Muscle of leg (tissue), 11 donors: ENCODE results near the gene LIN28B. TPM values are rescaled to one million over a fixed set of nuclear protein-coding genes. Genes with fewer than 3 reads are reported as not detected.
A peak's percentile ranks its signal among the peaks of the same experiment; 100 is the strongest.
"Not testable (repeated sequence)": the region's sequence is repeated elsewhere in the genome, so short reads cannot be mapped to it uniquely, and the experiment has no call there.

Experiments used
- DNase-seq: peaks from one replicate; pipeline ENCODE4 v3.0.0; 2013
- H3K27ac ChIP-seq: one replicate; pipeline ENCODE4 v1.5.1; 2013; ENCODE audit warnings: mild to moderate bottlenecking, low read length, control low read depth
- H3K27me3 ChIP-seq: one replicate; pipeline ENCODE4 v1.6.1; 2013; ENCODE audit warnings: low read length; ENCODE audit not compliant: control insufficient read depth, insufficient read depth
- H3K36me3 ChIP-seq: one replicate; pipeline ENCODE4 v1.6.1; 2013; ENCODE audit warnings: low read length; ENCODE audit not compliant: control insufficient read depth, insufficient read depth
- H3K4me1 ChIP-seq: one replicate; pipeline ENCODE4 v1.6.1; 2013; ENCODE audit warnings: low read length; ENCODE audit not compliant: control insufficient read depth, insufficient read depth
- H3K4me3 ChIP-seq: one replicate; pipeline ENCODE4 v1.5.1; 2013; ENCODE audit warnings: low read length, control low read depth
- H3K9me3 ChIP-seq: replicated peaks from 2 replicates; pipeline ENCODE4 v1.6.1; 2013; ENCODE audit warnings: low read depth, low read length; ENCODE audit not compliant: control insufficient read depth
- WGBS: methylation state at CpG from one replicate; pipeline ENCODE4 v1.1.5; 2013; ENCODE audit warnings: missing lambda C conversion rate; ENCODE audit not compliant: insufficient coverage; 5-methylcytosine and 5-hydroxymethylcytosine counted together
- polyA plus RNA-seq, 8 donors: library from polyadenylated mRNA; unstranded; fragments of 120-200 nt; gene quantifications; one replicate each; pipeline versions ENCODE4 v1.2.1 to v1.2.3, GENCODE V29; 2013; ENCODE audit warnings: inconsistent platforms in 1 of 8, low replicate concordance in 1 of 8; ENCODE audit not compliant: insufficient read length in 8 of 8, insufficient read depth in 1 of 8
- total RNA-seq: library from RNA; stranded (reverse); fragments of 120-200 nt; gene quantifications from one replicate; pipeline ENCODE4 v1.2.4, GENCODE V29; 2013

LIN28B gene
- total and polyA plus RNA-seq, 9 donors: 0.04 to 0.12 (median 0.09) TPM

GRCh38 chr6:105058846-105059245, 101.9 kb downstream of the LIN28B start:
- no CpG with 5 or more reads among the region's 4 CpGs for WGBS
- no peak for DNase-seq
- H3K36me3 ChIP-seq: no peaks in the 10 kb centered on the region
- H3K27me3 ChIP-seq: no peaks in the 10 kb centered on the region
- H3K4me1 ChIP-seq: no peaks in the 10 kb centered on the region
- H3K9me3 ChIP-seq: no peaks in the 10 kb centered on the region
- H3K27ac ChIP-seq: no peak overlapping the region
- no peak overlapping the region for H3K4me3 ChIP-seq

GRCh38 chr6:105066233-105066632, 109.3 kb downstream of the LIN28B start:
- no peak overlapping the region for H3K27ac ChIP-seq
- H3K4me3 ChIP-seq: no peak overlapping the region
- WGBS: no CpG with 5 or more reads among the region's 3 CpGs
- H3K9me3 ChIP-seq: no peaks in the 10 kb centered on the region
- no peak for DNase-seq
- no peaks in the 10 kb centered on the region for H3K36me3 ChIP-seq
- H3K27me3 ChIP-seq: no peaks in the 10 kb centered on the region
- no peaks in the 10 kb centered on the region for H3K4me1 ChIP-seq

- DNase-seq: no peak
- Histone ChIP-seq H3K27ac (no peak overlapping the region), H3K4me1 (no peaks in the 10 kb centered on the region), H3K9me3 (no peaks in the 10 kb centered on the region), H3K36me3 (no peaks in the 10 kb centered on the region), H3K27me3 (no peaks in the 10 kb centered on the region), H3K4me3 (no peak overlapping the region)
- WGBS: no CpG with 5 or more reads among the region's 3 CpGs
These were observed 109.9 kb downstream of the LIN28B start for GRCh38 chr6:105066836-105067235.

- no peaks in the 10 kb centered on the region for H3K27me3 ChIP-seq
- no peaks in the 10 kb centered on the region for H3K4me1 ChIP-seq
- no peak overlapping the region for H3K27ac ChIP-seq
- WGBS: no CpG with 5 or more reads among the region's 1 CpG
- no peak overlapping the region for H3K4me3 ChIP-seq
- no peaks in the 10 kb centered on the region for H3K9me3 ChIP-seq
- DNase-seq: no peak
- no peaks in the 10 kb centered on the region for H3K36me3 ChIP-seq
These were observed 110.4 kb downstream of the LIN28B start for GRCh38 chr6:105067329-105067728.

- no peak overlapping the region for H3K27ac ChIP-seq
- no peaks in the 10 kb centered on the region for H3K9me3 ChIP-seq
- H3K27me3 ChIP-seq: no peaks in the 10 kb centered on the region
- H3K4me3 ChIP-seq: no peak overlapping the region
- no peaks in the 10 kb centered on the region for H3K36me3 ChIP-seq
- no peaks in the 10 kb centered on the region for H3K4me1 ChIP-seq
- WGBS: no CpG with 5 or more reads among the region's 2 CpGs
- no peak for DNase-seq
These were observed 111.5 kb downstream of the LIN28B start for GRCh38 chr6:105068407-105068806.

GRCh38 chr6:105069821-105070445, 113.0 kb downstream of the LIN28B start:
- H3K27me3 ChIP-seq: no peaks in the 10 kb centered on the region
- no peaks in the 10 kb centered on the region for H3K9me3 ChIP-seq
- WGBS: no CpG with 5 or more reads among the region's 1 CpG

GRCh38 chr6:105072798-105073199, 115.9 kb downstream of the LIN28B start:
- Histone ChIP-seq H3K36me3 (no peaks in the 10 kb centered on the region), H3K27me3 (no peaks in the 10 kb centered on the region), H3K4me1 (no peaks in the 10 kb centered on the region), H3K9me3 (no peaks in the 10 kb centered on the region), H3K27ac (no peak overlapping the region), H3K4me3 (no peak overlapping the region)
- DNase-seq: no peak

More at GRCh38 chr6:105069821-105070445, 113.0 kb downstream of the LIN28B start:
- no peak for DNase-seq
- Histone ChIP-seq H3K4me3 (no peak overlapping the region), H3K36me3 (no peaks in the 10 kb centered on the region), H3K27ac (no peak overlapping the region), H3K4me1 (no peaks in the 10 kb centered on the region)

GRCh38 chr6:105075210-105075609, 118.3 kb downstream of the LIN28B start:
- Histone ChIP-seq H3K4me3 (no peak overlapping the region), H3K9me3 (no peaks in the 10 kb centered on the region), H3K4me1 (no peaks in the 10 kb centered on the region), H3K27me3 (no peaks in the 10 kb centered on the region), H3K27ac (no peak overlapping the region), H3K36me3 (no peaks in the 10 kb centered on the region)
- DNase-seq: no peak

GRCh38 chr6:105076418-105076817, 119.5 kb downstream of the LIN28B start:
- H3K4me1 ChIP-seq, H3K36me3 ChIP-seq, H3K27ac ChIP-seq, H3K9me3 ChIP-seq, H3K27me3 ChIP-seq, H3K4me3 ChIP-seq, DNase-seq: not testable (repeated sequence)
- WGBS: 100% methylated on average over 3 of the region's 8 CpGs

GRCh38 chr6:105077596-105078385, 120.9 kb downstream of the LIN28B start:
- Histone ChIP-seq H3K4me1 (no peaks in the 10 kb centered on the region), H3K27me3 (no peaks in the 10 kb centered on the region), H3K9me3 (no peaks in the 10 kb centered on the region), H3K36me3 (no peaks in the 10 kb centered on the region), H3K27ac (no peak overlapping the region), H3K4me3 (no peak overlapping the region)
- DNase-seq: peak; percentile 66
- no CpG with 5 or more reads among the region's 1 CpG for WGBS
